ENCODE data around the gene HIVEP2.

HIVEP2 gene

DNA sequence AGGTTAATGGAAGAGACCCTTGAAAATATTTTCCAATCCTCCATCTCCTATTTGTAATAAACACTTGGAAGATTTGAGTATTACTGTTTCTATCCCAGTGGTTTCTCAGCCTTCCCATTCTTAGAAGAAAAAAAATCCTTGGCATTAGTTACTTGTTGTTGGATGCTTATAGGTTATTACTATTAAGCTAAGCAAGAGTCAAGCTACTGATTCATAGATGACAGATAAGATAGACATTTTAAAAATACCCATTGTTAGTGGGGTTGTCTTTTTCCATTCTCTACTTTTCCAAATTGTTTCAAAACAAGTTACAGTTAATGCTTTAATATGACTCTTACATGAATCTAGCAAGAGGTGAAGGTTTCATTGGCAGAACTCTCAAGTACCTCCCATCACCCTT, 158.5 kb downstream of the HIVEP2 start:
- Histone ChIP-seq H3K4me1 (ENCODE audit: control insufficient read depth, low read depth, low read length) (no peaks in the 10 kb centered on the region), H3K9ac (ENCODE audit: low read length) (no peak overlapping the region), H3K56ac (ENCODE audit: low read length) (no peak overlapping the region), H2AK5ac (ENCODE audit: low read length) (no peak overlapping the region), H3K23ac (ENCODE audit: low read length) (no peak overlapping the region), H3K36me3 (ENCODE audit: control insufficient read depth, insufficient read depth, low read length) (no peaks in the 10 kb centered on the region), H3K27me3 (ENCODE audit: insufficient read depth, low read length, poor library complexity) (no peaks in the 10 kb centered on the region), H3K4me2 (ENCODE audit: low read length) (no peak overlapping the region), H3K79me1 (ENCODE audit: low read length) (no peaks in the 10 kb centered on the region), H3K4ac (ENCODE audit: low read depth, low read length) (no peak overlapping the region), H2BK5ac (ENCODE audit: low read length) (no peak overlapping the region), H3K18ac (ENCODE audit: low read length) (no peak overlapping the region), H3K79me2 (ENCODE audit: control insufficient read depth, insufficient read depth, low read length) (no peaks in the 10 kb centered on the region), H3K4me3 (ENCODE audit: low read length) (no peak overlapping the region), H2BK15ac (replicated peaks; ENCODE audit: low read depth) (no peak overlapping the region), H4K5ac (ENCODE audit: low read length) (no peak overlapping the region), H4K8ac (ENCODE audit: low read depth, low read length) (no peak overlapping the region), H3K27ac (ENCODE audit: low read depth, low read length) (no peak overlapping the region), H2BK120ac (ENCODE audit: low read depth, low read length) (no peak overlapping the region)
- DNase-seq, result no peak

DNA sequence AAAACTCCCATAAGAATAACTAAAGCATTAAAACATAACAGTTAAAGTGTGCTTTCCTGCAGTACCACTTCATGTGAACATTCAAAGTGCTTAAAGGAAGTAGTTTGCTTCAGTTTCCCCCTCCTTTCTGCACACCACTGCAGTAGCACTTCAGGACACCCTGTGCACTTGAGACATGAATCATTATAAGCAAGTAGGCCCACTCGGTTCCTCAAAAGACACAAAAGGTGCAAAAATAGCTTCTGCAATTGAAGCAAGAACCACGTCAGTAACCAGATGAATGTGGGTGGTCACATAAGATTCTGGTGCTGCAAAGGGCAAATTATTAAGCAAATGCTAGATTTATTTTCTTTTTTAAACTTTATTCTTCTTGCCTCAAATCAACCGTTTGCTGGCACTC, 160.6 kb downstream of the HIVEP2 start:
- no peaks in the 10 kb centered on the region for H3K36me3 ChIP-seq (ENCODE audit: control insufficient read depth, insufficient read depth, low read length)
- no peak overlapping the region for H2BK15ac ChIP-seq (replicated peaks; ENCODE audit: low read depth)
- H3K4me1 ChIP-seq (ENCODE audit: control insufficient read depth, low read depth, low read length), result no peaks in the 10 kb centered on the region
- no peak overlapping the region for H2BK5ac ChIP-seq (ENCODE audit: low read length)
- H2AK5ac ChIP-seq (ENCODE audit: low read length), result no peak overlapping the region
- no peak overlapping the region for H3K4me2 ChIP-seq (ENCODE audit: low read length)
- H3K18ac ChIP-seq (ENCODE audit: low read length), result no peak overlapping the region
- no peak overlapping the region for H3K56ac ChIP-seq (ENCODE audit: low read length)
- H3K79me2 ChIP-seq (ENCODE audit: control insufficient read depth, insufficient read depth, low read length), result no peaks in the 10 kb centered on the region
- H2BK120ac ChIP-seq (ENCODE audit: low read depth, low read length), result no peak overlapping the region
- H4K8ac ChIP-seq (ENCODE audit: low read depth, low read length), result no peak overlapping the region
- H4K5ac ChIP-seq (ENCODE audit: low read length), result no peak overlapping the region
- H3K9ac ChIP-seq (ENCODE audit: low read length), result no peak overlapping the region
- no CpG with 5 or more reads among the region's 3 CpGs for WGBS (ENCODE audit: extremely low coverage, insufficient coverage, low lambda C conversion rate)
- no peak overlapping the region for H3K23ac ChIP-seq (ENCODE audit: low read length)
- no peaks in the 10 kb centered on the region for H3K79me1 ChIP-seq (ENCODE audit: low read length)
- H3K27ac ChIP-seq (ENCODE audit: low read depth, low read length), result no peak overlapping the region
- H3K4ac ChIP-seq (ENCODE audit: low read depth, low read length), result no peak overlapping the region
- no peaks in the 10 kb centered on the region for H3K27me3 ChIP-seq (ENCODE audit: insufficient read depth, low read length, poor library complexity)
- no peak for DNase-seq
- H3K4me3 ChIP-seq (ENCODE audit: low read length), result no peak overlapping the region

DNA sequence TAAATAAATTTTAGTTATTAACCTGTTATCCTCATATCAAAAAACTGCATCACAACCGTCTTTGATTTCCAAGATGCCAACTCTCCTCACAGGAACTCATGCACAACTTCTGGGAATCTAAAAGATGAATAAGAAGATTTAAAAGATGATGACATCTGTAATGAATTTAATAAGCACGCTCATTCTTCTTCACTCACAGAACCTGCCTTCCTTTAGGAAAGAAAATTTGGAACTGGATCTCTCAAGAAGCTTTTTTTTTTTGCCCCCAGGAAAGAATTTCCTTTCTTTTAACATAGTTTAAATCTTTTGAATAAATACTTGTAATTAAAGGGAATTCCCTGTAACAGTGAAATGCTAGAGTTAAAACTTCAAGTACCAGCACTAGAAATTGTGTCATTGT, 161.5 kb downstream of the HIVEP2 start:
- no peak for DNase-seq
- H3K18ac ChIP-seq (ENCODE audit: low read length), result no peak overlapping the region
- H3K27ac ChIP-seq (ENCODE audit: low read depth, low read length), result no peak overlapping the region
- H3K4me1 ChIP-seq (ENCODE audit: control insufficient read depth, low read depth, low read length), result no peaks in the 10 kb centered on the region
- no peak overlapping the region for H2AK5ac ChIP-seq (ENCODE audit: low read length)
- H3K79me2 ChIP-seq (ENCODE audit: control insufficient read depth, insufficient read depth, low read length), result no peaks in the 10 kb centered on the region
- H4K8ac ChIP-seq (ENCODE audit: low read depth, low read length), result no peak overlapping the region
- no peaks in the 10 kb centered on the region for H3K27me3 ChIP-seq (ENCODE audit: insufficient read depth, low read length, poor library complexity)
- H3K4me3 ChIP-seq (ENCODE audit: low read length), result no peak overlapping the region
- H3K36me3 ChIP-seq (ENCODE audit: control insufficient read depth, insufficient read depth, low read length), result no peaks in the 10 kb centered on the region
- H2BK120ac ChIP-seq (ENCODE audit: low read depth, low read length), result no peak overlapping the region
- no peak overlapping the region for H3K9ac ChIP-seq (ENCODE audit: low read length)
- no peak overlapping the region for H3K4ac ChIP-seq (ENCODE audit: low read depth, low read length)
- H3K56ac ChIP-seq (ENCODE audit: low read length), result no peak overlapping the region
- no peak overlapping the region for H3K23ac ChIP-seq (ENCODE audit: low read length)
- H2BK5ac ChIP-seq (ENCODE audit: low read length), result no peak overlapping the region
- no peak overlapping the region for H2BK15ac ChIP-seq (replicated peaks; ENCODE audit: low read depth)
- H3K79me1 ChIP-seq (ENCODE audit: low read length), result no peaks in the 10 kb centered on the region
- no peak overlapping the region for H4K5ac ChIP-seq (ENCODE audit: low read length)
- no CpG with 5 or more reads among the region's 2 CpGs for WGBS (ENCODE audit: extremely low coverage, insufficient coverage, low lambda C conversion rate)
- H3K4me2 ChIP-seq (ENCODE audit: low read length), result no peak overlapping the region

- Histone ChIP-seq H3K36me3 (ENCODE audit: control insufficient read depth, insufficient read depth, low read length) (no peaks in the 10 kb centered on the region), H2BK15ac (replicated peaks; ENCODE audit: low read depth) (no peak overlapping the region), H2BK5ac (ENCODE audit: low read length) (no peak overlapping the region)
Observed at GRCh38 chr6:142781129-142781528, 163.8 kb downstream of the HIVEP2 start.

GRCh38 chr6:142773859-142774648, 170.9 kb downstream of the HIVEP2 start:
- no peak overlapping the region for H3K4ac ChIP-seq (ENCODE audit: low read depth, low read length)
- no peak overlapping the region for H3K4me3 ChIP-seq (ENCODE audit: low read length)
- H3K18ac ChIP-seq (ENCODE audit: low read length), result no peak overlapping the region
- no peaks in the 10 kb centered on the region for H3K27me3 ChIP-seq (ENCODE audit: insufficient read depth, low read length, poor library complexity)
- H4K5ac ChIP-seq (ENCODE audit: low read length), result no peak overlapping the region
- no peak for DNase-seq
- H3K56ac ChIP-seq (ENCODE audit: low read length), result no peak overlapping the region
- no peak overlapping the region for H3K4me2 ChIP-seq (ENCODE audit: low read length)
- H2AK5ac ChIP-seq (ENCODE audit: low read length), result no peak overlapping the region
- H4K8ac ChIP-seq (ENCODE audit: low read depth, low read length), result no peak overlapping the region
- no peaks in the 10 kb centered on the region for H3K36me3 ChIP-seq (ENCODE audit: control insufficient read depth, insufficient read depth, low read length)
- no peaks in the 10 kb centered on the region for H3K79me2 ChIP-seq (ENCODE audit: control insufficient read depth, insufficient read depth, low read length)
- H3K23ac ChIP-seq (ENCODE audit: low read length), result no peak overlapping the region
- no peak overlapping the region for H3K9ac ChIP-seq (ENCODE audit: low read length)
- no peak overlapping the region for H2BK5ac ChIP-seq (ENCODE audit: low read length)
- H2BK120ac ChIP-seq (ENCODE audit: low read depth, low read length), result no peak overlapping the region
- no peaks in the 10 kb centered on the region for H3K4me1 ChIP-seq (ENCODE audit: control insufficient read depth, low read depth, low read length)
- no peaks in the 10 kb centered on the region for H3K79me1 ChIP-seq (ENCODE audit: low read length)
- WGBS (ENCODE audit: extremely low coverage, insufficient coverage, low lambda C conversion rate), result no CpG with 5 or more reads among the region's 12 CpGs
- no peak overlapping the region for H2BK15ac ChIP-seq (replicated peaks; ENCODE audit: low read depth)
- no peak overlapping the region for H3K27ac ChIP-seq (ENCODE audit: low read depth, low read length)

More at GRCh38 chr6:142781129-142781528, 163.8 kb downstream of the HIVEP2 start:
- H4K5ac ChIP-seq (ENCODE audit: low read length), result no peak overlapping the region
- no peak overlapping the region for H4K8ac ChIP-seq (ENCODE audit: low read depth, low read length)
- H3K27me3 ChIP-seq (ENCODE audit: insufficient read depth, low read length, poor library complexity), result no peaks in the 10 kb centered on the region
- H3K23ac ChIP-seq (ENCODE audit: low read length), result no peak overlapping the region
- no peak overlapping the region for H3K4me2 ChIP-seq (ENCODE audit: low read length)
- no peaks in the 10 kb centered on the region for H3K4me1 ChIP-seq (ENCODE audit: control insufficient read depth, low read depth, low read length)
- no peak overlapping the region for H3K9ac ChIP-seq (ENCODE audit: low read length)
- H3K4ac ChIP-seq (ENCODE audit: low read depth, low read length), result no peak overlapping the region
- DNase-seq, result no peak
- H3K4me3 ChIP-seq (ENCODE audit: low read length), result no peak overlapping the region
- no peaks in the 10 kb centered on the region for H3K79me1 ChIP-seq (ENCODE audit: low read length)
- no peaks in the 10 kb centered on the region for H3K79me2 ChIP-seq (ENCODE audit: control insufficient read depth, insufficient read depth, low read length)
- no peak overlapping the region for H3K18ac ChIP-seq (ENCODE audit: low read length)
- H3K27ac ChIP-seq (ENCODE audit: low read depth, low read length), result no peak overlapping the region
- no peak overlapping the region for H2BK120ac ChIP-seq (ENCODE audit: low read depth, low read length)
- H3K56ac ChIP-seq (ENCODE audit: low read length), result no peak overlapping the region
- WGBS (ENCODE audit: extremely low coverage, insufficient coverage, low lambda C conversion rate), result no CpG with 5 or more reads among the region's 3 CpGs
- H2AK5ac ChIP-seq (ENCODE audit: low read length), result no peak overlapping the region

DNA sequence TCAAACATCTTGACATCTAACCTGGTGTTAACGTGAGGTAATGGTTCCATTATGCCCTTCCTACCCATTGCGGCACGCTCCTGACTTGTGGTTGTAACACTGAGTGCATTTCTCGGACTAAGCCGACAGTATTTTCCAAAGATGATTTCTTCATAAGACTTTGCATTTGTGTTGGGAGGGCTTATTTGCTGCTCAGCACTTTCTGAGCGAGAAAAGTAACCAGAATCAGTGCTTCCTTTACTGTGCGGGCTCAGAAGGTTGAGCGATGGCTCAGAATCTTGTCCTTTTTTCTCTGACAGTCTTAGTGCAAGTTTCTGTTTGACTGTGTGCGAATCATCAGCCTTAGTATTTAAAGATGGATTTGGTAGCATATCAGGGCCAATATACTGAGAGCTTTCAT, 171.7 kb downstream of the HIVEP2 start:
- no peak for DNase-seq
- no peaks in the 10 kb centered on the region for H3K27me3 ChIP-seq (ENCODE audit: insufficient read depth, low read length, poor library complexity)
- no peak overlapping the region for H3K4ac ChIP-seq (ENCODE audit: low read depth, low read length)
- H2BK5ac ChIP-seq (ENCODE audit: low read length), result no peak overlapping the region
- no peak overlapping the region for H3K27ac ChIP-seq (ENCODE audit: low read depth, low read length)
- H2BK15ac ChIP-seq (replicated peaks; ENCODE audit: low read depth), result no peak overlapping the region
- H2AK5ac ChIP-seq (ENCODE audit: low read length), result no peak overlapping the region
- no peaks in the 10 kb centered on the region for H3K4me1 ChIP-seq (ENCODE audit: control insufficient read depth, low read depth, low read length)
- H3K79me1 ChIP-seq (ENCODE audit: low read length), result no peaks in the 10 kb centered on the region
- no peak overlapping the region for H4K5ac ChIP-seq (ENCODE audit: low read length)
- no peak overlapping the region for H3K56ac ChIP-seq (ENCODE audit: low read length)
- H4K8ac ChIP-seq (ENCODE audit: low read depth, low read length), result no peak overlapping the region
- WGBS (ENCODE audit: extremely low coverage, insufficient coverage, low lambda C conversion rate), result no CpG with 5 or more reads among the region's 9 CpGs
- no peak overlapping the region for H3K4me3 ChIP-seq (ENCODE audit: low read length)
- no peak overlapping the region for H2BK120ac ChIP-seq (ENCODE audit: low read depth, low read length)
- H3K23ac ChIP-seq (ENCODE audit: low read length), result no peak overlapping the region
- H3K36me3 ChIP-seq (ENCODE audit: control insufficient read depth, insufficient read depth, low read length), result no peaks in the 10 kb centered on the region
- no peaks in the 10 kb centered on the region for H3K79me2 ChIP-seq (ENCODE audit: control insufficient read depth, insufficient read depth, low read length)
- no peak overlapping the region for H3K18ac ChIP-seq (ENCODE audit: low read length)
- H3K9ac ChIP-seq (ENCODE audit: low read length), result no peak overlapping the region
- H3K4me2 ChIP-seq (ENCODE audit: low read length), result no peak overlapping the region
